HK-2 (cell line): Measurements from ENCODE around the gene DLG4.

Source experiments
- DNase-seq: peaks from one replicate; pipeline ENCODE4 v3.0.0-alpha.2; 2018; ENCODE audit not compliant: unreplicated experiment

Gene DLG4

GRCh38 chr17:7156342-7156940, 63.2 kb downstream of the DLG4 start:
- DNase-seq, result no peak

GRCh38 chr17:7147772-7148171, 71.9 kb downstream of the DLG4 start:
- DNase-seq, result no peak

- DNase-seq, result no peak
Observed at GRCh38 chr17:7146115-7146514, 73.5 kb downstream of the DLG4 start.

GRCh38 chr17:7144213-7144612, 75.4 kb downstream of the DLG4 start:
- no peak for DNase-seq

GRCh38 chr17:7141824-7142223, 77.8 kb downstream of the DLG4 start:
- DNase-seq, result no peak

GRCh38 chr17:7139400-7139799, 80.2 kb downstream of the DLG4 start:
- DNase-seq, result no peak

GRCh38 chr17:7138800-7139381, 80.7 kb downstream of the DLG4 start:
- DNase-seq, result no peak

- no peak for DNase-seq
Observed at GRCh38 chr17:7137171-7137943, 82.3 kb downstream of the DLG4 start.
